LNCaP clone FGC (cell line): ENCODE data around the gene COG7.

Experiments used
- DNase-seq: peaks from one replicate; pipeline ENCODE4 v3.0.0-alpha.2; 2011; ENCODE audit warnings: low read depth
- H3K4me3 ChIP-seq: 2 replicates; pipeline ENCODE4 v1.5.1; 2011; ENCODE audit warnings: mild to moderate bottlenecking, low read depth, low read length, control low read depth
- TF ChIP-seq, protein P1 (sequence below): IDR thresholded peaks from 2 replicates; pipeline ENCODE4 v1.5.1; 2012; ENCODE audit warnings: mild to moderate bottlenecking; ENCODE audit not compliant: control insufficient read depth, insufficient read depth; ENCODE audit errors: extremely low read depth

The COG7 gene

DNA sequence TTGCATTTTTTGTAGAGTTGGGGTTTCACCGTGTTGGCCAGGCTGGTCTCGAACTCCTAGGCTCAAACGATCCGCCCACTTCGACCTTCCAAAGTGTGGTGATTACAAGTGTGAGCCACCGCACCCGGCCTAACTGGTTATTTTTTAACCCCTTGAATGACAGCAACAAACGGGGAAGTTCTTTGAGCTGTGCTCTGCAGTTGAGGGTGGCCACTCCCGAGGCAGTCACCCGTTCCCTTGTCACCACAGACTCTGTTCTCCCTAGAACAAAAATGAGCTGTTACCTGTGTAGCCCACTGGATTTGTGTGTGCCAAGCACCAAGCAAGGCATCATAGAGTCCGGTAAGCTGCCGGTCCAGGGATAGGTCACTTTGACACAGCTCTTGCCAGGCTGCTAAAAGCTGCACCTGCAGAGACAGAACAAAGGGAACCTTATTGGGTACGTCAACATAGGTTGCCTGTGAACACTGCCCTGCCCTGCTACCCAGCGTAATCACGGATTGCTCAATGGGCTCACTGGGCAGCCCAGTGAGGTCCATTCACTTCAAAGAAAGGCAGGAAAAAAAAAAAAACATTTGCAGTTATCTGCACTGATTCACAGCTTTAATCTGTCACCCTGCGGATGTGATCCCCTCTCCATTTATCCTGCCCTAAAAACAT lies 19.6 kb downstream of the COG7 start:
- no peak for DNase-seq
- TF ChIP-seq, protein P1, sequence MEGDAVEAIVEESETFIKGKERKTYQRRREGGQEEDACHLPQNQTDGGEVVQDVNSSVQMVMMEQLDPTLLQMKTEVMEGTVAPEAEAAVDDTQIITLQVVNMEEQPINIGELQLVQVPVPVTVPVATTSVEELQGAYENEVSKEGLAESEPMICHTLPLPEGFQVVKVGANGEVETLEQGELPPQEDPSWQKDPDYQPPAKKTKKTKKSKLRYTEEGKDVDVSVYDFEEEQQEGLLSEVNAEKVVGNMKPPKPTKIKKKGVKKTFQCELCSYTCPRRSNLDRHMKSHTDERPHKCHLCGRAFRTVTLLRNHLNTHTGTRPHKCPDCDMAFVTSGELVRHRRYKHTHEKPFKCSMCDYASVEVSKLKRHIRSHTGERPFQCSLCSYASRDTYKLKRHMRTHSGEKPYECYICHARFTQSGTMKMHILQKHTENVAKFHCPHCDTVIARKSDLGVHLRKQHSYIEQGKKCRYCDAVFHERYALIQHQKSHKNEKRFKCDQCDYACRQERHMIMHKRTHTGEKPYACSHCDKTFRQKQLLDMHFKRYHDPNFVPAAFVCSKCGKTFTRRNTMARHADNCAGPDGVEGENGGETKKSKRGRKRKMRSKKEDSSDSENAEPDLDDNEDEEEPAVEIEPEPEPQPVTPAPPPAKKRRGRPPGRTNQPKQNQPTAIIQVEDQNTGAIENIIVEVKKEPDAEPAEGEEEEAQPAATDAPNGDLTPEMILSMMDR: no peak
- no peak overlapping the region for H3K4me3 ChIP-seq

DNA sequence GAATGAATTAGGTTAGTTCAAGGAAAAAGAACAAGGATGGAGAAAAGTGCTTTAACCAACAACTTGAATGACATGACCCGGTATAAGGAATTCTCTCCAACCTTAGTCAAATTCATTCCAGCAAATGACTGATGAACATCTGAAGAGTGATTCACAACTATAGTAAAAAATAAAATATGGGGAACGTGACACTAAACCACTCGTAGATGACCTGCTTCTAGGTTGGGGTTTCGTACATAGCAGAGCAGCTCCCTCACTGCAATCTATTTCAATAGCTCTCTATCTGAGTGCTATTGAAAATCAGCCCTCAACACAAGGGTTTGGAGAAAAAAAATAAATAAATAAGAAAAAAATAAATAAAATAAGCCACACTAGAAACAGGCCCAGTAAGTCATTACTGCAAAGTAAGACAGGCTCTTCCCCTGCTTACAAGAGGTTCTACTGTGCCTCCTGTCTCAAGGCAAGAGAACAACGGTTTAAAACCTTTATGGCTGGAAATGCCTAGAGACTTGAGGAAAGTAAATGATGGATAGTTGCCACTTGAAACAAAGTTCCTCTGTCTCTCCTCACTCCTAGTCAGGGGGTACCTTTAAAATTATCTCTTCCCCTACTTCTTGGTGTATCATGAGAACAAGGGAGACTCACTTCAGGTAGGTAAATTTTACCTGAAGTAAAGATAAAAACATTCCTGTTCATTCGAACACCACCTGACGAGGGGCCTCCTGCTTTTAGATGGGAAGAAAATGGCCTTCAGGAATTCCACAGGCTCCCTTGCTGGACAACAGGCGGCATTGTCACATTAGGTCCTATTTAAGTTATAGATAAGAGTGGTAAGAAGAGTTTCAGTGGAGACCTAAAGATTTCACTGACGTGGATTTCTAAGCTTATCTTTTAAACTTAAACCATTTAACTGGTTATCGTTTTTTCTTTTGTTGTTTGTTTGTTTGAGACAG lies 20.5 kb downstream of the COG7 start:
- no peak for DNase-seq
- TF ChIP-seq, protein P1: peak; percentile 30; the same call in 1 of the 2 replicates
- no peak overlapping the region for H3K4me3 ChIP-seq

DNA sequence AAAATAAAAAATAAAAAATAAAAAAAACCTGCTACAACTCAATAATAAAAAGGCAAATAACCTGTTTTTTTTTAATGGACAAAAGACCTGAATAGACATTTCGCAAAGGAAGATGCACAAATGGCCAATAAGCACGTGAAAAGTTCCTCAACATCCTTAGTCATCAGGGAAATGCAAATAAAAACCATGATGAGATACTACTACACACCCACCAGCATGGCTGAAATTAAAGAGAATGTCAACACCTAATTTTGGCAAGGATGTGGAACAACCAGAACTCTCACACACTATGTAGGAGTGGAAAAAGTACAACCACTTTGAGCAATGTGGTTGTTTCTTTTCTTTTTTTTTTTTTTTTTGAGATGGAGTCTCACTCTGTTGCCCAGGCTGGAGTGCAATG lies 24.6 kb downstream of the COG7 start:
- DNase-seq: no peak
- TF ChIP-seq, protein P1: no peak
- no peak overlapping the region for H3K4me3 ChIP-seq

DNA sequence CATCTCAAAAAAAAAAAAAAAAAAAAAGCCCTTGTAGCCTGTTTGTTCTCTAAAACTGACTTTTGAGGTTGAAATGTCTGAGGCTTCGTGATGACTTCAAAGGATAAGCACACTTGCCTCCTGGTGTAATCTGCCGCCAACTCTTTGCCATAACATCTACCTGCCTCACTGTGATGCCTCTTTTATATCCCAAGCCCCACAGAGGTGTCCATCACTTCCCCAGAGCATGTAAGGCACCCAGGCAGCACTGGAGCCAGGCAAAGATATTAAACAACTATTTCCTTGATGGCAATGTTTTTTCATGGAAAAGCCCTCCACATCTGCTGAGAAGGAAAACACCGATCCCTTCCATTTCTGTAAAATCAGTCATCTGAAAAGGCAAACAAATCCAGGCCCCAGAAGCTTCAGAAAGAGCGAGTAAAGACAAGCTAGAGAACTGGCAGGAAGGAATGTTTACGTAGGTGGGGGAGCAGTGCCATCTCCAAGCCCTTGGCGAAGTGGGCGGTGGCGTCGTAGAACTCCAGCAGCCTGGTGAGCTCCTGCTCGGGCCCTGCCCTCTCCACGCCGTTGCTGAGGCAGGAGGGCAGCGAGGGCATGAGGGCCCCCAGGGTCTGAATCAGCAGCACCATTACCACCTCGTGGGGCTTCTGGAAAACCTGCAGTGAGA lies 28.6 kb downstream of the COG7 start:
- DNase-seq: peak; percentile 84
- no peak overlapping the region for H3K4me3 ChIP-seq
- TF ChIP-seq, protein P1: no peak

DNA sequence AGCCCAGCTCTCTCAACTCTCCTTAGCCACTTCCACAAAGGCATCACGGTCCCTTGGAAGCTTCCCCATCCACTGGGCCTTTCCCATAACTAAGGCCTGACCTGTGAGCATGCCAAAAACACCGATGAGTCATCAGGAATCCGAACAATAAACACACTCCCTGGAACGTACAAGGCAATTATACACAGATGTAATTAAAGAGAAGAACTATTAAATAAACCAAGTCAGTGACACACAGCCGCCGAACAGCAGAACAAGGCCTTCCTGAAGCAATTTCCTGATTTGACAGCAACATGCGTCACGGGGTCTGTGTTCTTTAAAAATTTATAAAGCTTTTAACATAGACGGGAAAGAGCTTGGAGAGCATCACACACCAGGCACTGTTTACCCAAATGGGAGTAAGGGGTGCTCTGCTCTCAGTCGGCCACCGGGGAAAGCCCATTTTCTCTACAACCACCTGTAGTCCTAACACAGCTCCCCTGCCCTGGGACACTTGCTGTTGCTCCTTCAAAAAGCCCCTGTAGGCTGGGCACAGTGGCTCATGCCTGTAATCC lies 29.4 kb downstream of the COG7 start:
- DNase-seq: peak; percentile 98
- TF ChIP-seq, protein P1: no peak
- no peak overlapping the region for H3K4me3 ChIP-seq

DNA sequence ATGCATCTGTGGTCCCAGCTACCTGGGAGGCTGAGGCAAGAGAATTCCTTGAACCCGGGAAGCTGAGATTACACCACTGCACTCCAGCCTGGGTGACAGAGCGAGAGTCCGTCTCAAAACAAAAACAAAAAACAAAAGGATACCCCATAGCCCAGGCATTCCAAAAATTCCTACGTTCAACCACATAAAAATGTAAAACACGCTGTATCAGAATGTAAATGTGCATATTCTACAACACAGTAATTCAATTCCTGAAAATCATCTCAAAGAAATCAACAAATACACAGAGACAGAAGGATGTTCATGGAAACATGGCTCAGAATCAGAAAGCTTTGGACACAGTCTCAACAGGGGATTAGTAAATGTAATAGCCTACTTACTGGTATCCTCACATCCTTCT lies 33.0 kb downstream of the COG7 start:
- DNase-seq: no peak
- no peak overlapping the region for H3K4me3 ChIP-seq
- TF ChIP-seq, protein P1: no peak
